ENCODE data around the gene PCSK2.

The PCSK2 gene

DNA sequence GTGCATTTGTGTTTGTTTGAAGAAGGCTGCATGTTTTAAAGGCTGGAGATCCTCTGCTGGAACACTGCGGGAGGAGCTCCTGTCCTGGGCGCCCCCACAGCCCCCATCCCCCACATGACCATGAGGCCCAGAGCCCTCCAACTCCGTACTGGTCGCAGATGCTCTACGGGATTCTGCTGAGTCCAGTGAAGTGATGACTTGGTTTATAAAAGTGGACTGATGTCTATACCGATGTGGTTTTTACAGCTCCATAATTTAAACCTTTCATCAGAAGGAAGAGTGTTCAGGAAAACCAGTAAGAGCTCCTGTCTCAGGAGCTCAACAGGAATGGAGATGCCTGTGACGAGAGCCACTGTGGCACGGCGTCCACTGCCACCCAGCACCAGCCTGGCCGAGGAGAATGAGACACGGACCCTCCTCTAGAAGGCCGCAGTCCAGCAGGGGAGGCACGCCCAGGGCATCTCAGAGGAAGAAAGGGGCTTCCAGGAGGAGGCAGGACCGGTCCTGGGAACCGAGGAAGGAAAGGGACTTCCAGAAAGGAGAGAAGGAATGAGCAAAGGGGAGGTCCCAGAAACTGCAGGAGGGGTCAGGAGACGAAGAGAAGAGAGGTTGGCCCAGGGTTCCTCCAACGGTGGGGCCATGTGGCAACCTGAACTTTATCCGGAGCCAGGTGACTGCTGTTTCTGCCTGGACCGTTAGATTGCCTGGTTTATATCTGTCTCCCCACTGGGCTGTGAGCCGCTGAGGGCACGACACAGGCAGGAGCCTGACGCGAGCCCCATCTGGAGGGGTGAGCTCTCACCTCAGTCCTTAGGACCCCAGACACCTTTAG lies 277.4 kb downstream of the PCSK2 start:
- Histone ChIP-seq H3K36me3 (no peaks in the 10 kb centered on the region), H3K27me3 (ENCODE audit: insufficient read depth, low read depth, severe bottlenecking) (no peaks in the 10 kb centered on the region), H3K9me3 (ENCODE audit: severe bottlenecking) (no peaks in the 10 kb centered on the region), H3K27ac (no peak overlapping the region), H3K4me3 (ENCODE audit: low read depth, low read length) (peak overlapping the region; percentile 9)
- DNase-seq, result no peak
- TF ChIP-seq, protein P1, sequence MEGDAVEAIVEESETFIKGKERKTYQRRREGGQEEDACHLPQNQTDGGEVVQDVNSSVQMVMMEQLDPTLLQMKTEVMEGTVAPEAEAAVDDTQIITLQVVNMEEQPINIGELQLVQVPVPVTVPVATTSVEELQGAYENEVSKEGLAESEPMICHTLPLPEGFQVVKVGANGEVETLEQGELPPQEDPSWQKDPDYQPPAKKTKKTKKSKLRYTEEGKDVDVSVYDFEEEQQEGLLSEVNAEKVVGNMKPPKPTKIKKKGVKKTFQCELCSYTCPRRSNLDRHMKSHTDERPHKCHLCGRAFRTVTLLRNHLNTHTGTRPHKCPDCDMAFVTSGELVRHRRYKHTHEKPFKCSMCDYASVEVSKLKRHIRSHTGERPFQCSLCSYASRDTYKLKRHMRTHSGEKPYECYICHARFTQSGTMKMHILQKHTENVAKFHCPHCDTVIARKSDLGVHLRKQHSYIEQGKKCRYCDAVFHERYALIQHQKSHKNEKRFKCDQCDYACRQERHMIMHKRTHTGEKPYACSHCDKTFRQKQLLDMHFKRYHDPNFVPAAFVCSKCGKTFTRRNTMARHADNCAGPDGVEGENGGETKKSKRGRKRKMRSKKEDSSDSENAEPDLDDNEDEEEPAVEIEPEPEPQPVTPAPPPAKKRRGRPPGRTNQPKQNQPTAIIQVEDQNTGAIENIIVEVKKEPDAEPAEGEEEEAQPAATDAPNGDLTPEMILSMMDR (IDR thresholded peaks at IDR 0.05; ENCODE audit: low read depth, low read length), result no peak

DNA sequence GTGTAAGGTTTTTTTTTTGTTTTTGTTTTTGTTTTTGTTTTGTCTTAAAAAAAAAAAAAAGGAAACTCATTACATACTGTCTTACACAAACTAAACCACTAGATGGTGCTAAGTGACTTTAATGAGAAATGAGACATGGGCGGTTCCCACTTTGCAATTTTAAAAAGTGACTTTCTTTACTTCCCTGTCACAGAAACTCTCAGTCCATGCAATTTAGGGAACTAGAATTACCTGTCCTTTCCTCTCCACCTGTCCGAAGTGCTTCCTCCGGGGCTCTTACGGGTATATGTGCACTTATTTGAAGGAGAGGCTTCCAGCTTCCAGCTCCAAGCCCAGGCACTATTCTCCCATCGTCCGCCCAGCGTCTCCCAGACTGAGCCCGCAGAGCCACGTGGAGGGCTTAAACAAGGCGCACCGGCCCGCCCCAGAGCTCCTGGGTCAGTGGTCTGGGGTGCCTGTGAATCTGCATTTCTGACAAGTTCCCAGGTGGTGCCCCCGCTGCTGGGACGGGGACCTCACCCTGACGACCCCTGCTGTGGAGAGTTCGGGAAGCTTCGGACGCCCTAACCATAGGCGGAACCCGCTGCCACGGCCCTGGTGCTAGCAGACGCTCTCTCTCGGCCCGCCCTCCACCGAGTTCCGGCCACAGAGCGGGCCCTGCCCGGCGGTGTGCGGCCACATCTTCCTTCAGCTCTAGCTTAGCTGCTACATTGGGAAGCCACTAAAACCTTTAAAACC lies 278.2 kb downstream of the PCSK2 start:
- Histone ChIP-seq H3K27ac (no peak overlapping the region), H3K9me3 (ENCODE audit: severe bottlenecking) (no peaks in the 10 kb centered on the region), H3K36me3 (no peaks in the 10 kb centered on the region), H3K4me3 (ENCODE audit: low read depth, low read length) (peak overlapping the region; percentile 9), H3K27me3 (ENCODE audit: insufficient read depth, low read depth, severe bottlenecking) (no peaks in the 10 kb centered on the region)
- TF ChIP-seq, protein P1 (IDR thresholded peaks at IDR 0.05; ENCODE audit: low read depth, low read length), result peak; percentile 27; the same call in 1 of the 2 replicates
- DNase-seq, result no peak

DNA sequence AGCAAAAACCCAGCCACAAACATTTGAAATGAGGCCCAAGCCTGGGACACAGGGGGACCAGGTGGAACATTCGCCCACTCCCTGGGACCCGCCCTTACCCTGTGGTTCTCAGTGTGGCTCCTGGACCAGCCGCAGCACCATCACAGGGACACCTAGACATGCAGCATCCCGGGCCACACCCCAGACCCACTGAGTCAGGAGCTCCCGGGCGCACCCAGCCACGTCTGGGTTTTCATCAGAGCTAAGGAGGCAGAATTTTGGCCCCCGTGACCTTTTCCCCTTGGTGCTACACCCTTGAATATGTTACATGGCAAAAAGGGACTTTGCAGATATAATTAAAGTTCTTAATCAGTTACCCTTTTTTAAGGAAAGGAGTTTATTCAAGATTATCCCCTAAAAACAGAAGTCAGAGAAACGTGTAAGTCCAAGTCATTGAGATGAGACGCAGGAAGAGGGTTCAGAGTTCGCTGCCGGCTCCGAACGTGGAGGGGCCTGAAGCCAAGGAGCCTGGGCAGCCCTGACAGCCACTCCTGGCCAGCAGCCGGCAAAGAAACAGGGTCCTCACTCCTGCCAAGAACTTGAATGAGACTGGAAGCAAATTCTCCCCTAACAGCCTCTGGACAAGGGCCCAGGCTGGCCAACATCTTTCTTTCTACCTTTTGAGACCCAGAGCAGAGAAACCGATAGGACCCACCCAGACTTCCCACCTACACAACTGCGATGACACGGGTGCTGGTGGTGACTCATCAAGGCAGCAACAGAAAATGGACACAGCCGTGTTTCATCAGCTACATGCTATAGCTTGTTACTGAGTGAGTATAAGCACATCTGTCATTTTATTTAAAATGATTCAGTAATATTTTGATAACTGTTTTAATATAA lies 279.0 kb downstream of the PCSK2 start:
- no peak overlapping the region for H3K27ac ChIP-seq
- TF ChIP-seq, protein P1 (IDR thresholded peaks at IDR 0.05; ENCODE audit: low read depth, low read length), result no peak
- no peaks in the 10 kb centered on the region for H3K27me3 ChIP-seq (ENCODE audit: insufficient read depth, low read depth, severe bottlenecking)
- H3K36me3 ChIP-seq, result no peaks in the 10 kb centered on the region
- DNase-seq, result no peak
- no peaks in the 10 kb centered on the region for H3K9me3 ChIP-seq (ENCODE audit: severe bottlenecking)
- H3K4me3 ChIP-seq (ENCODE audit: low read depth, low read length), result no peak overlapping the region

DNA sequence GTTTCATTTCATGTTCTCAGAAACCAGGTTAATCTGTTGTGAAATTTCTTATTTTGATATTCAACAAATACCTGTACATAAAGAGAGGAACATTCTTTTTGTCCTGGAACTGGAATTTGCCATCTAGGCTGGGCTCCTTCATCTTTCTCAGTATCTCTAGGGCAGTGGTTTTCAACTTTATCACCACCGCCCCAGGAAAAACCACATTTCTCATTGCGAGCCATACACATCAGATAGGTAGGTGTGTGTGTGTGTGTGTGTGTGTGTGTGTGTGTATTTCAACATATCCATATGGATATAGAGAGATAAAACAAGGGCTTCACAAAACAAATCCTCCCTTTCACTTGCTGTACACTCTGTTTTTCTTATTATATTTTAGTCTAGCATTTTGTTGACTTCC lies 280.2 kb downstream of the PCSK2 start:
- TF ChIP-seq, protein P1 (IDR thresholded peaks at IDR 0.05; ENCODE audit: low read depth, low read length), result no peak
- Histone ChIP-seq H3K9me3 (ENCODE audit: severe bottlenecking) (no peaks in the 10 kb centered on the region), H3K27ac (no peak overlapping the region), H3K27me3 (ENCODE audit: insufficient read depth, low read depth, severe bottlenecking) (no peaks in the 10 kb centered on the region), H3K4me3 (ENCODE audit: low read depth, low read length) (no peak overlapping the region), H3K36me3 (no peaks in the 10 kb centered on the region)
- DNase-seq, result no peak

DNA sequence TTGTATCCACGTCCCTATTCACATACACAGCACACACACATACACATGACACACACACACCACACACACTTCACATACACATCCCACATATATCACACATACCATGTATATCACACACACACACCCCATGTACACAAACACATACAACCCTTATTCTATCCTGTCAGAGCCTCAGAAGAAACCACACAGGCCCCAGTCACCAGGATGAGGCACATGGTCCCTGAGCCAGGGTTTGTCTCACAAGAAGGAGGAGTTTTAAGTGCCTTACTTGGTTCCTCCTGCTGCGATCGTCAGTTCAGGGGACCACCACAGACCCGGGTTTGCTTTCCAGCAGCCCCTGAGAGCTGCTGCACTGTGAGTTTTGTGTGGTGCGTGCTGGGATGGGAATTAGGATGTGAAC lies 280.7 kb downstream of the PCSK2 start:
- TF ChIP-seq, protein P1 (IDR thresholded peaks at IDR 0.05; ENCODE audit: low read depth, low read length), result no peak
- Histone ChIP-seq H3K27me3 (ENCODE audit: insufficient read depth, low read depth, severe bottlenecking) (no peaks in the 10 kb centered on the region), H3K36me3 (no peaks in the 10 kb centered on the region), H3K9me3 (ENCODE audit: severe bottlenecking) (no peaks in the 10 kb centered on the region), H3K27ac (no peak overlapping the region), H3K4me3 (ENCODE audit: low read depth, low read length) (no peak overlapping the region)
- no peak for DNase-seq
